ENCODE measurements around the gene SPZ1.
"Not testable (repeated sequence)": the region's sequence is repeated elsewhere in the genome, so short reads cannot be mapped to it uniquely, and the experiment has no call there.

SPZ1 gene

GRCh38 chr5:80284720-80285119 is 35.1 kb upstream of the SPZ1 start:
- no peak overlapping the region for H3K4me3 ChIP-seq (replicated peaks in 1 of 2; ENCODE audit: low read depth in 2 of 2, low read length in 2 of 2)
- DNase-seq (ENCODE audit: low read depth in 2 of 2) = no peak
- TF ChIP-seq CTCF (IDR thresholded peaks at IDR 0.05; ENCODE audit: low read depth, low read length) = no peak

GRCh38 chr5:80288177-80288576 is 31.6 kb upstream of the SPZ1 start:
- no peak for TF ChIP-seq CTCF (IDR thresholded peaks at IDR 0.05; ENCODE audit: low read depth, low read length)
- no peak for DNase-seq (ENCODE audit: low read depth in 2 of 2)

GRCh38 chr5:80289320-80289719 is 30.5 kb upstream of the SPZ1 start:
- no peak for DNase-seq (ENCODE audit: low read depth in 2 of 2)
- TF ChIP-seq CTCF (IDR thresholded peaks at IDR 0.05; ENCODE audit: low read depth, low read length) = no peak
- H3K4me3 ChIP-seq (replicated peaks in 1 of 2; ENCODE audit: low read depth in 2 of 2, low read length in 2 of 2) = no peak overlapping the region

More at GRCh38 chr5:80288177-80288576, 31.6 kb upstream of the SPZ1 start:
- H3K4me3 ChIP-seq (replicated peaks in 1 of 2; ENCODE audit: low read depth in 2 of 2, low read length in 2 of 2) = no peak overlapping the region

GRCh38 chr5:80291761-80292160 is 28.0 kb upstream of the SPZ1 start:
- DNase-seq (ENCODE audit: low read depth in 2 of 2) = no peak
- no peak overlapping the region for H3K4me3 ChIP-seq (replicated peaks in 1 of 2; ENCODE audit: low read depth in 2 of 2, low read length in 2 of 2)
- no peak for TF ChIP-seq CTCF (IDR thresholded peaks at IDR 0.05; ENCODE audit: low read depth, low read length)

GRCh38 chr5:80296121-80296520 is 23.7 kb upstream of the SPZ1 start:
- no peak for DNase-seq (ENCODE audit: low read depth in 2 of 2)
- no peak for TF ChIP-seq CTCF (IDR thresholded peaks at IDR 0.05; ENCODE audit: low read depth, low read length)
- H3K4me3 ChIP-seq (replicated peaks in 1 of 2; ENCODE audit: low read depth in 2 of 2, low read length in 2 of 2) = no peak overlapping the region

- TF ChIP-seq CTCF (IDR thresholded peaks at IDR 0.05; ENCODE audit: low read depth, low read length) = no peak
- no peak overlapping the region for H3K4me3 ChIP-seq (replicated peaks in 1 of 2; ENCODE audit: low read depth in 2 of 2, low read length in 2 of 2)
- DNase-seq (ENCODE audit: low read depth in 2 of 2) = no peak
These were observed 20.2 kb upstream of the SPZ1 start for GRCh38 chr5:80299601-80300000.

GRCh38 chr5:80300125-80300524 is 19.7 kb upstream of the SPZ1 start:
- no peak for DNase-seq (ENCODE audit: low read depth in 2 of 2)
- H3K4me3 ChIP-seq (replicated peaks in 1 of 2; ENCODE audit: low read depth in 2 of 2, low read length in 2 of 2) = no peak overlapping the region
- TF ChIP-seq CTCF (IDR thresholded peaks at IDR 0.05; ENCODE audit: low read depth, low read length) = no peak

GRCh38 chr5:80300796-80301195 is 19.0 kb upstream of the SPZ1 start:
- H3K4me3 ChIP-seq (replicated peaks in 1 of 2; ENCODE audit: low read depth in 2 of 2, low read length in 2 of 2); DNase-seq (ENCODE audit: low read depth in 2 of 2): not testable (repeated sequence)

- not testable (repeated sequence) for DNase-seq (ENCODE audit: low read depth in 2 of 2); H3K4me3 ChIP-seq (replicated peaks in 1 of 2; ENCODE audit: low read depth in 2 of 2, low read length in 2 of 2)
These were observed 18.5 kb upstream of the SPZ1 start for GRCh38 chr5:80301342-80301741.
